NT2/D1 (cell line): Measurements from ENCODE around the gene PYGO1.
"Not testable (repeated sequence)": the region's sequence is repeated elsewhere in the genome, so short reads cannot be mapped to it uniquely, and the experiment has no call there.

Experiments used
- DNase-seq: peaks from one replicate; pipeline ENCODE4 v3.0.0-alpha.2; 2011; ENCODE audit warnings: low read depth, low spot score
- H3K27me3 ChIP-seq: 2 replicates; pipeline ENCODE4 v1.6.0; 2011; ENCODE audit warnings: mild to moderate bottlenecking; ENCODE audit not compliant: insufficient read length, insufficient read depth
- H3K36me3 ChIP-seq: 2 replicates; pipeline ENCODE4 v1.6.1; 2011; ENCODE audit warnings: mild to moderate bottlenecking, low read length, mixed read lengths; ENCODE audit not compliant: insufficient read depth, insufficient read length
- H3K4me1 ChIP-seq: 2 replicates; pipeline ENCODE4 v1.5.1; 2011; ENCODE audit not compliant: insufficient read depth, insufficient read length
- H3K4me3 ChIP-seq: 2 replicates; pipeline ENCODE4 v1.5.1; 2011; ENCODE audit warnings: low read depth; ENCODE audit not compliant: insufficient read length
- H3K9ac ChIP-seq: 2 replicates; pipeline ENCODE4 v1.6.0; 2011; ENCODE audit warnings: low read depth; ENCODE audit not compliant: insufficient read length
- H3K9me3 ChIP-seq: 2 replicates; pipeline ENCODE4 v1.5.1; 2011; ENCODE audit warnings: mild to moderate bottlenecking, low read length; ENCODE audit not compliant: insufficient read depth
- SUZ12 ChIP-seq: IDR thresholded peaks from 2 replicates; pipeline ENCODE4 v1.6.1; 2011; ENCODE audit not compliant: insufficient read length, insufficient read depth; ENCODE audit errors: extremely low read depth
- YY1 ChIP-seq: IDR thresholded peaks from 2 replicates; pipeline ENCODE4 v1.6.1; 2011; ENCODE audit not compliant: insufficient read length, insufficient read depth
- ZNF274 ChIP-seq: IDR thresholded peaks from 2 replicates; pipeline ENCODE4 v1.6.1; 2011; ENCODE audit warnings: mild to moderate bottlenecking, low read depth, low read length

The PYGO1 gene

GRCh38 chr15:55515991-55516776 is 72.0 kb downstream of the PYGO1 start:
- no peaks in the 10 kb centered on the region for H3K36me3 ChIP-seq
- TF ChIP-seq ZNF274 (no peak), SUZ12 (no peak), YY1 (no peak)
- peaks cover 3% of the 10 kb centered on the region for H3K4me1 ChIP-seq

GRCh38 chr15:55515491-55515890 is 72.7 kb downstream of the PYGO1 start:
- Histone ChIP-seq H3K36me3 (no peaks in the 10 kb centered on the region), H3K4me3 (no peak overlapping the region), H3K27me3 (no peaks in the 10 kb centered on the region), H3K9me3 (no peaks in the 10 kb centered on the region), H3K4me1 (peaks cover 3% of the 10 kb centered on the region), H3K9ac (no peak overlapping the region)
- DNase-seq, result no peak
- TF ChIP-seq SUZ12, result no peak
- no peak for TF ChIP-seq YY1
- TF ChIP-seq ZNF274, result no peak

More at GRCh38 chr15:55515991-55516776, 72.0 kb downstream of the PYGO1 start:
- Histone ChIP-seq H3K9ac (no peak overlapping the region), H3K27me3 (no peaks in the 10 kb centered on the region), H3K9me3 (no peaks in the 10 kb centered on the region), H3K4me3 (no peak overlapping the region)
- DNase-seq, result no peak

- Histone ChIP-seq H3K27me3 (no peaks in the 10 kb centered on the region), H3K9ac (no peak overlapping the region), H3K9me3 (no peaks in the 10 kb centered on the region), H3K4me3 (no peak overlapping the region), H3K36me3 (no peaks in the 10 kb centered on the region), H3K4me1 (peaks cover 3% of the 10 kb centered on the region)
- TF ChIP-seq SUZ12 (no peak), YY1 (no peak)
- DNase-seq, result no peak
Measured at GRCh38 chr15:55514414-55514850, 73.7 kb downstream of the PYGO1 start.

GRCh38 chr15:55513621-55514413 is 74.3 kb downstream of the PYGO1 start:
- not testable (repeated sequence) for H3K9me3 ChIP-seq, H3K27me3 ChIP-seq, H3K4me3 ChIP-seq, H3K9ac ChIP-seq, H3K4me1 ChIP-seq, H3K36me3 ChIP-seq
- peak; percentile 9 for DNase-seq

- no peaks in the 10 kb centered on the region for H3K27me3 ChIP-seq
- H3K4me1 ChIP-seq, result peaks cover 3% of the 10 kb centered on the region
- no peak for DNase-seq
- no peak overlapping the region for H3K4me3 ChIP-seq
- no peak for TF ChIP-seq YY1
- TF ChIP-seq SUZ12, result no peak
- no peak for TF ChIP-seq ZNF274
- H3K36me3 ChIP-seq, result no peaks in the 10 kb centered on the region
- H3K9ac ChIP-seq, result no peak overlapping the region
- H3K9me3 ChIP-seq, result no peaks in the 10 kb centered on the region
Measured at GRCh38 chr15:55513152-55513551, 75.0 kb downstream of the PYGO1 start.

- Histone ChIP-seq H3K9me3 (no peaks in the 10 kb centered on the region), H3K36me3 (no peaks in the 10 kb centered on the region), H3K27me3 (no peaks in the 10 kb centered on the region), H3K4me1 (no peaks in the 10 kb centered on the region), H3K4me3 (no peak overlapping the region), H3K9ac (no peak overlapping the region)
- TF ChIP-seq ZNF274 (no peak), YY1 (no peak), SUZ12 (no peak)
- DNase-seq, result no peak
Measured at GRCh38 chr15:55507567-55507966, 80.6 kb downstream of the PYGO1 start.

- not testable (repeated sequence) for DNase-seq, H3K36me3 ChIP-seq, H3K4me3 ChIP-seq, H3K9me3 ChIP-seq, H3K27me3 ChIP-seq, H3K4me1 ChIP-seq, H3K9ac ChIP-seq
Measured at GRCh38 chr15:55505407-55505806, 82.7 kb downstream of the PYGO1 start.
